Transverse colon (tissue), 4 donors: Measurements from ENCODE around the gene PLEKHA6. TPM values are rescaled to one million over a fixed set of nuclear protein-coding genes. Genes with fewer than 3 reads are reported as not detected.

Experiments used
- DNase-seq: peaks from one replicate; pipeline ENCODE4 v3.0.0-alpha.2; 2019
- H3K27ac ChIP-seq, 4 donors: fragments of 200-600 bp; sonication (generic); 2 replicates each; pipeline ENCODE4 v1.5.1; 2016 to 2018; ENCODE audit warnings: inconsistent platforms in 4 of 4
- H3K27me3 ChIP-seq: fragments of 200-600 bp; sonication (generic); 2 replicates; pipeline ENCODE4 v1.5.1; 2017; ENCODE audit warnings: inconsistent platforms
- H3K36me3 ChIP-seq, 4 donors: fragments of 200-600 bp; sonication (generic); 2 replicates each; pipeline ENCODE4 v1.5.1; 2017 to 2019; ENCODE audit warnings: inconsistent platforms in 4 of 4
- H3K4me1 ChIP-seq, 4 donors: fragments of 200-600 bp; sonication (generic); 2 replicates each; pipeline ENCODE4 v1.5.1; 2017 to 2020; ENCODE audit warnings: inconsistent platforms in 4 of 4
- H3K4me3 ChIP-seq, 4 donors: fragments of 200-600 bp; sonication (generic); 1 replicate in 1 of 4; 2 replicates in 3 of 4; pipeline versions ENCODE4 v1.5.1 to v1.6.1; 2017 to 2019; ENCODE audit warnings: inconsistent platforms in 4 of 4
- H3K9me3 ChIP-seq, 2 donors: fragments of 200-600 bp; sonication (generic); 2 replicates each; pipeline ENCODE4 v1.5.1; 2017 to 2019; ENCODE audit warnings: inconsistent platforms in 2 of 2
- EP300 ChIP-seq: sonication (generic); formaldehyde crosslinking; IDR thresholded peaks from one replicate; pipeline ENCODE4 v1.6.1; 2017; ENCODE audit warnings: antibody characterized with exemption, low read depth
- POLR2A ChIP-seq: fragments of 450-650 bp; IDR thresholded peaks from one replicate; pipeline ENCODE4 v1.6.1; 2016; ENCODE audit warnings: antibody characterized with exemption, mild to moderate bottlenecking, moderate library complexity
- POLR2AphosphoS5 ChIP-seq, 3 donors: sonication (generic); formaldehyde crosslinking; IDR thresholded peaks; one replicate each; pipeline ENCODE4 v1.6.1; 2016; ENCODE audit warnings: antibody characterized with exemption in 3 of 3
- WGBS, 2 donors: methylation state at CpG; one replicate each; pipeline ENCODE4 v1.1.5; 2018; ENCODE audit warnings: low coverage in 1 of 2; 5-methylcytosine and 5-hydroxymethylcytosine counted together
- in situ Hi-C, 4 donors: fragments of 200-750 bp; cut with MboI; loops; one replicate each; pipeline versions ENCODE4 v1.15.0 to v1.15.1; 2017; ENCODE audit warnings: low sequenced_read_pairs in 3 of 4, low pct_ligation_motif_present in 1 of 4, low pct_unique_long_range_greater_than_20kb in 1 of 4
- intact Hi-C: fragments of 100-400 bp; cut with DNase I; formaldehyde crosslinking; loops from one replicate; pipeline ENCODE4 v1.15.1; 2023; ENCODE audit warnings: low total_unique reads
- total RNA-seq, 4 donors: library from RNA; depleted of rRNA; stranded (reverse); fragments of >200 nt; gene quantifications; one replicate each; pipeline ENCODE4 v1.1.0, GENCODE V29; 2016
- TF ChIP-seq, protein P1 (sequence below), 5 experiments: fragments of 200-600 bp in 3 of 5; fragments of 450-650 bp in 2 of 5; sonication (generic) in 3 of 5; IDR thresholded peaks; 1 replicate in 2 of 5; 2 replicates in 3 of 5; pipeline ENCODE4 v1.5.1; 2016 to 2017; ENCODE audit warnings: antibody characterized with exemption in 5 of 5, inconsistent platforms in 3 of 5, mild to moderate bottlenecking in 2 of 5, moderate library complexity in 1 of 5

The PLEKHA6 gene
- total RNA-seq, 4 donors from 2014 or later, result 58.7 to 209 (median 97.9) TPM

DNA sequence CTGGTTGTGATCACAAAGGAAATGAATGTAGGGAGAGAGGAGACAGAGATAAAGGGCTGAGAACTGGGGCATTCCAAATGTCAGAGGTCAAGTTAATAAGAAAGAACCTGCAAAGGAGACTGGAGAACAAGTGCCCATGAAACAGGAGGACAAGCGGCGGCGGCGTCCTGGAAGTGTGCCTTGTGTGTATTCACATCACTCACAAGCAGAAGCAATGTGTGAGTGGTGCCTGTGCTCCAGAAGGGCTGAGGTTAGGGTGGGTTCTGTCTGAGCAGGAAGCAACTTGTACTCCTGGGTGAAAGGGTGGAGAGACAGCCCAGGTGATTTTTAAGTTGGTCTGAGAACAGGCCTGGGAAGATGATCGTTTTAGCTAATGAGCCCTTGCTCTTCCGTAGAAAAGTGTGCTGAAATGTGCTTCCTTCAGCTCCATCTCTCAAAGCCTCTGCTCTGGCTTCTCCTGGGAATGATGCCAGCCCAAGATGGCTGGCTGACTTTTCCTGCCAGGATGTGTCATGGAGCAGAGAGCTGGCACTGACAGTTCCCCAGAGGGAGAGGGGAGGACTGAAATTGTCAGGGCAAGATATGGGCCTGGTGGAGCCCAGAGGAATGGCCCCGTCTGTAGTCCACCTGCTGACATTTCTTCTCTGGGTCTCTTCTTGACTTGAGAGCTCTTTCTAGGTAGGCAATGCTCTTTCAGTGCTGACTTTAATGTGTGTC, 25.1 kb upstream of the PLEKHA6 start:
- Histone ChIP-seq H3K27me3 (peaks cover 3% of the 10 kb centered on the region), H3K27ac (no peak overlapping the region), H3K4me1 (peaks cover 0 to 8% (median 3%) of the 10 kb centered on the region in 4 donors), H3K36me3 (no peaks in the 10 kb centered on the region), H3K9me3 (no peaks in the 10 kb centered on the region), H3K4me3 (no peak overlapping the region)
- DNase-seq, result no peak
- TF ChIP-seq, protein P1, sequence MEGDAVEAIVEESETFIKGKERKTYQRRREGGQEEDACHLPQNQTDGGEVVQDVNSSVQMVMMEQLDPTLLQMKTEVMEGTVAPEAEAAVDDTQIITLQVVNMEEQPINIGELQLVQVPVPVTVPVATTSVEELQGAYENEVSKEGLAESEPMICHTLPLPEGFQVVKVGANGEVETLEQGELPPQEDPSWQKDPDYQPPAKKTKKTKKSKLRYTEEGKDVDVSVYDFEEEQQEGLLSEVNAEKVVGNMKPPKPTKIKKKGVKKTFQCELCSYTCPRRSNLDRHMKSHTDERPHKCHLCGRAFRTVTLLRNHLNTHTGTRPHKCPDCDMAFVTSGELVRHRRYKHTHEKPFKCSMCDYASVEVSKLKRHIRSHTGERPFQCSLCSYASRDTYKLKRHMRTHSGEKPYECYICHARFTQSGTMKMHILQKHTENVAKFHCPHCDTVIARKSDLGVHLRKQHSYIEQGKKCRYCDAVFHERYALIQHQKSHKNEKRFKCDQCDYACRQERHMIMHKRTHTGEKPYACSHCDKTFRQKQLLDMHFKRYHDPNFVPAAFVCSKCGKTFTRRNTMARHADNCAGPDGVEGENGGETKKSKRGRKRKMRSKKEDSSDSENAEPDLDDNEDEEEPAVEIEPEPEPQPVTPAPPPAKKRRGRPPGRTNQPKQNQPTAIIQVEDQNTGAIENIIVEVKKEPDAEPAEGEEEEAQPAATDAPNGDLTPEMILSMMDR (IDR thresholded peaks at IDR 0.05), result no peak
- TF ChIP-seq POLR2AphosphoS5 (IDR thresholded peaks at IDR 0.05), result no peak
- TF ChIP-seq EP300, result no peak
- TF ChIP-seq POLR2A, result no peak
- intact Hi-C loops (no loop called here), in situ Hi-C loops (no loop called here)
- WGBS, 2 donors, result 74 to 80% methylated on average over 2 to 7 of the region's 7 CpGs

DNA sequence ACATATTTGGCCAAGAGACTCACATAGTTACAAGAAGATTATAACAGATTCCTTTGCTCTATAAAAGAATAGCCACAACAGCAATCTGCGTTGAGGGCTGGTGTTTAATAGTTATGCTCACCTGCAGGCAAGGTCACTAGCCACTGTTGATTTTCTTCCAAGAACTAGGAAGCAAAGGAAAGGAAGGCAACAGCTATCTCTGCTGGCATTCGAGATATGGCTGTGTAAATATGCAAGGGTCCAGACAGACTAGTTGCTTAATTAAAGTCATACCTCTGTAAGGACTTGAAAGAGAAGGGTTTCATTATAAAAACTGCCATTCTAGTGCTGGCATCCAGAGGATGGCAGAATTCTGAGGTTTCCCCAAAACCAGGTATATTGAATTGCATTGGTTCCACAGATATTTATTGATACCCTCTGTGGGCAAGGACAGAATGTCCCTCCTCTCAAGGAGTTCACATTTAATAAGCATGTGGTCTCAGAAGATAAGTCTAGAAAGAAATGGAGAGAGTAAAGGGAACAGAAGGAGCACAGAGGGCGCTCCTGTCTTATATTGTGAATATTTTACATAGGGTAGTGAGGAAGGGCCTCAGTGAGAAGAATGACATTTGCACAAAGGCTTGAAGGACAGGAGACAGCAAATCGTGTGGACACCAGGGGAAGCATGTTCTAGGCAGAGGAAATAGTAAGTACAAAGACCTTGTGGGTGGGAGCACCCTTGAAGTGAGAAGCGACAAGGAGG, 23.6 kb upstream of the PLEKHA6 start:
- Histone ChIP-seq H3K4me1 (peaks cover 0 to 19% (median 5%) of the 10 kb centered on the region in 4 donors), H3K9me3 (no peaks in the 10 kb centered on the region), H3K27ac (no peak overlapping the region), H3K4me3 (no peak overlapping the region), H3K27me3 (peaks cover 5% of the 10 kb centered on the region), H3K36me3 (no peaks in the 10 kb centered on the region)
- TF ChIP-seq POLR2A (no peak), EP300 (no peak), POLR2AphosphoS5 (IDR thresholded peaks at IDR 0.05) (no peak)
- TF ChIP-seq, protein P1 (IDR thresholded peaks at IDR 0.05), result no peak
- DNase-seq, result no peak
- in situ Hi-C loops, result no loop called here
- intact Hi-C loops, result no loop called here
- 55 to 66% methylated on average over 5 of the region's 5 CpGs for WGBS, 2 donors

DNA sequence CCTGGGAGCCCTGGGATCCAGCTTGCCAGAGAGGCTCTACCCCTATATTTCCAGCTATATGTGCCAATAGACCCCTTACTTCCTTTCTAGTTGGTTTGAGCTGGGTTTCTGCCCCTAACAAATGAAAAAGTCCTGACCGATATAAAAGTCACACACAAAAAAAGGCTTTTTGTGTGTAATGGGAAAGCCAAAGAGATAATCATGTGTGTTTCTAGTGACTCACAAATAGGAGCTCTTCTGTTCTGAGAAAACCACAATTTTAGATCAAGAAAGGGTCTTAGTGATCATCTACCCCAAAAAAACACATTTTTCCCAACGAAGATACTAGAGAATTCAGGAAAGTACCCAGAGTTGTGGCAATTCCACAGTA, 23.0 kb upstream of the PLEKHA6 start:
- Histone ChIP-seq H3K36me3 (no peaks in the 10 kb centered on the region), H3K4me1 (peaks cover 0 to 24% (median 11%) of the 10 kb centered on the region in 4 donors), H3K4me3 (peak overlapping the region in 1 of 4 donors; percentile 17), H3K9me3 (no peaks in the 10 kb centered on the region), H3K27ac (no peak overlapping the region), H3K27me3 (peaks cover 10% of the 10 kb centered on the region)
- 33 to 82% methylated on average over 2 of the region's 2 CpGs for WGBS, 2 donors
- in situ Hi-C loops, result no loop called here
- TF ChIP-seq, protein P1 (IDR thresholded peaks at IDR 0.05), result no peak
- TF ChIP-seq POLR2AphosphoS5 (IDR thresholded peaks at IDR 0.05), result no peak
- no peak for TF ChIP-seq EP300
- TF ChIP-seq POLR2A, result no peak
- DNase-seq, result no peak
- intact Hi-C loops, result no loop called here

DNA sequence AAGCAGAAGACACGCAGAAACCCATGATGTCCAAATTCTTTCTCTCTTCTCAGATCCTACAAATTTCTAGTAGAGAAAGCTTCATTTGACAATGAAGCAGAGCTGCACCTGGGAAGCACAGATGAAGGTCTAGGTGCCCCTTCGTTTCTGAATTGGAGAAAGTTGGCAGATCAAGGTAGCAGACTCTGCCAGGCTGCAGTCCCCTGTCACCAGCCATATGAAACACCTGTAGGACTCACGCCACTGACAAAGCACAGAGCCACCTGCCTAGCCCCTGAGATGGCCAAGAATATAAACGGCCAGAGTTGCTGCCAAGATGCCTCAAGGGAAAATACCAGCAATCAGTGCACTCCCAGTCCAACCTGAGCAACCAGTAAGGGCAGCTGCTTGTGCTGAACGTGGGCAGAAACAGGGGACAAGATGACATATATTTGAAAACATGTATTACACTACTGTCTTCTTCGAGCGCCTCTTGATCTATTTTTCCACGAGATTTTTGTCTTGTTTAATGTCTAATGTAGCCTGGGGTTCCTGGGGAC, 20.6 kb upstream of the PLEKHA6 start:
- peaks cover 0 to 40% (median 22%) of the 10 kb centered on the region in 4 donors for H3K4me1 ChIP-seq

More for the DNA sequence above, 20.6 kb upstream of the PLEKHA6 start:
- no peak for DNase-seq
- intact Hi-C loops (no loop called here), in situ Hi-C loops (no loop called here)
- no peak for TF ChIP-seq POLR2A
- TF ChIP-seq EP300, result no peak
- TF ChIP-seq POLR2AphosphoS5 (IDR thresholded peaks at IDR 0.05), result no peak
- TF ChIP-seq, protein P1 (IDR thresholded peaks at IDR 0.05), result no peak
- H3K27ac ChIP-seq, result no peak overlapping the region
- no peak overlapping the region for H3K4me3 ChIP-seq
- peaks cover 33% of the 10 kb centered on the region for H3K27me3 ChIP-seq
- no peaks in the 10 kb centered on the region for H3K9me3 ChIP-seq
- 56 to 66% methylated on average over 6 to 8 of the region's 8 CpGs for WGBS, 2 donors
- H3K36me3 ChIP-seq, result no peaks in the 10 kb centered on the region
